ENCODE measurements around the gene NOX1.
"Not testable (repeated sequence)": the region's sequence is repeated elsewhere in the genome, so short reads cannot be mapped to it uniquely, and the experiment has no call there.

NOX1 gene

DNA sequence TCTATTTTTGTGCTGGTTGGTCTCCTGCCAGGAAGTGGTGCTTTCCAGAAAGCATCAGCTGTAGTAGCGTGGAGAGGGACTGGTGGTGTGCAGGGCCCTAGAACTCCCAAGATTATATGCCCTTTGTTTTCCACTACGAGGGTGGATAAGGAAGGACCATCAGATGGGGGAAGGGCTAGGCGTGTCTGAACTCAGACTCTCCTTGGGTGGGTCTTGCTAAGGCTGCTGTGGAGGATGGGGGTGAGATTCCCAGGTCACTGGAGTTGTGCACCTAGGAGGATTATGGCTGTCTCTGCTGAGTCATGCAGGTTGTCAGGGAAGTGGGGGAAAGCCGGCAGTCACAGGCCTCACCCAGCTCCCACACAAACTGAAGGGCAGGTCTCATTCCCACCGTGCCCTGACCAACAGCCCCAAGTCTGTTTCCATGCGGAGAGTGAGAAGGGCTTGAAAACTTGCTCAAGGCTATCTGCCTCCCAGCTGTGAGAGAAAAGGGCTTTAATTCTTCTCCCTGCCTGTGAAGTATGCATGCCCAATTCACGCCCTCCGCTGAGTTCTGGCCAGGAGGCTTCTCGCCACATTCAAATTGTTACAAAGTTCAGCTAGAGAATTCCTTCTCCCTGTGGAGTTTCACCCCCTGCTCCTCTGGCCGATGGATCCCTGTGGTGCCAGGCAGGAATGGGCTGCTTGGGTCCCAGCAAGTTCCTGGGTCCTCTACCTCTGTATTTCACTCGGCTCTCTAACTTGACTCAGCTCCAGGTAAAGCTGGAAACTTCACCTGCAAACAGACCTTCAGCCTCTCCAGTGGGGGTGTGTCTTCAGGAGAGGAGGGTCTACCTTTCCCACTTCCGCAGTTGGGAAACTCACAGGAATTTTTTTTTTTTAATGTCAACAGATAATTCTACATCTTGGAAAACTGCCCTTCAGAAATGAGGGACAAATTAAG is 61.7 kb downstream of the NOX1 start:
- Histone ChIP-seq H3K36me3 (replicated peaks; ENCODE audit: low read depth, low read length) (no peaks in the 10 kb centered on the region), H3K27ac (ENCODE audit: low read length) (no peak overlapping the region), H3K4me2 (ENCODE audit: low read length) (no peak overlapping the region), H3K9me3 (ENCODE audit: insufficient read depth, low read length) (no peaks in the 10 kb centered on the region), H3K79me2 (ENCODE audit: low read length) (no peaks in the 10 kb centered on the region), H4K20me1 (ENCODE audit: insufficient read depth, low read length) (no peaks in the 10 kb centered on the region), H2AFZ (ENCODE audit: low read depth, low read length) (no peak overlapping the region), H3K4me1 (ENCODE audit: low read length) (peaks cover 4% of the 10 kb centered on the region), H3K9ac (ENCODE audit: low read length) (no peak overlapping the region), H3K27me3 (ENCODE audit: low read depth, low read length) (no peaks in the 10 kb centered on the region), H3K4me3 (ENCODE audit: low read length) (no peak overlapping the region)
- TF ChIP-seq, protein P1, sequence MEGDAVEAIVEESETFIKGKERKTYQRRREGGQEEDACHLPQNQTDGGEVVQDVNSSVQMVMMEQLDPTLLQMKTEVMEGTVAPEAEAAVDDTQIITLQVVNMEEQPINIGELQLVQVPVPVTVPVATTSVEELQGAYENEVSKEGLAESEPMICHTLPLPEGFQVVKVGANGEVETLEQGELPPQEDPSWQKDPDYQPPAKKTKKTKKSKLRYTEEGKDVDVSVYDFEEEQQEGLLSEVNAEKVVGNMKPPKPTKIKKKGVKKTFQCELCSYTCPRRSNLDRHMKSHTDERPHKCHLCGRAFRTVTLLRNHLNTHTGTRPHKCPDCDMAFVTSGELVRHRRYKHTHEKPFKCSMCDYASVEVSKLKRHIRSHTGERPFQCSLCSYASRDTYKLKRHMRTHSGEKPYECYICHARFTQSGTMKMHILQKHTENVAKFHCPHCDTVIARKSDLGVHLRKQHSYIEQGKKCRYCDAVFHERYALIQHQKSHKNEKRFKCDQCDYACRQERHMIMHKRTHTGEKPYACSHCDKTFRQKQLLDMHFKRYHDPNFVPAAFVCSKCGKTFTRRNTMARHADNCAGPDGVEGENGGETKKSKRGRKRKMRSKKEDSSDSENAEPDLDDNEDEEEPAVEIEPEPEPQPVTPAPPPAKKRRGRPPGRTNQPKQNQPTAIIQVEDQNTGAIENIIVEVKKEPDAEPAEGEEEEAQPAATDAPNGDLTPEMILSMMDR (IDR thresholded peaks at IDR 0.05; ENCODE audit: low read depth, low read length): no peak
- TF ChIP-seq EZH2phosphoT487 (IDR thresholded peaks at IDR 0.05; ENCODE audit: low read depth): no peak

DNA sequence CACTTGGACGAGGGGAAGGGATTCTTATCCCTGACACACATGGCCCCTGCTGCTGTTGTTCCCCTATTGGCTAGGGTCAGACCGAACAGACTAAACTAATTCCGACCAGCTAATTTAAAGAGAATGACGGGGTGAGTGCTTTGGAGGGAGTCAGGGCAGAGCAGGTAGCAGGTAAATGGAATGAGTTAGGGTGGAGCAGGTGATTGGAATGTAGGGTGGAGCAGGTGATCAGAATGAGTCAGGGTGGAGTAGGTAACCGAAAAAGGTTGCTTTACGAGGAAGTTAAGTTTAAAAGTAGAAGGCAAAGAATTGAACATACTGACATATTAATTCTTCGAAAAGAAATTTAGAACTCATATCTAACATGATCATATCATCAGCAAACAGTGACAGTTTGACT is 65.9 kb downstream of the NOX1 start:
- not testable (repeated sequence) for H3K27me3 ChIP-seq (ENCODE audit: low read depth, low read length); H3K79me2 ChIP-seq (ENCODE audit: low read length); H2AFZ ChIP-seq (ENCODE audit: low read depth, low read length); H3K4me2 ChIP-seq (ENCODE audit: low read length); H3K4me3 ChIP-seq (ENCODE audit: low read length); H3K9ac ChIP-seq (ENCODE audit: low read length); H3K27ac ChIP-seq (ENCODE audit: low read length); H4K20me1 ChIP-seq (ENCODE audit: insufficient read depth, low read length); H3K4me1 ChIP-seq (ENCODE audit: low read length); H3K9me3 ChIP-seq (ENCODE audit: insufficient read depth, low read length); H3K36me3 ChIP-seq (replicated peaks; ENCODE audit: low read depth, low read length)

DNA sequence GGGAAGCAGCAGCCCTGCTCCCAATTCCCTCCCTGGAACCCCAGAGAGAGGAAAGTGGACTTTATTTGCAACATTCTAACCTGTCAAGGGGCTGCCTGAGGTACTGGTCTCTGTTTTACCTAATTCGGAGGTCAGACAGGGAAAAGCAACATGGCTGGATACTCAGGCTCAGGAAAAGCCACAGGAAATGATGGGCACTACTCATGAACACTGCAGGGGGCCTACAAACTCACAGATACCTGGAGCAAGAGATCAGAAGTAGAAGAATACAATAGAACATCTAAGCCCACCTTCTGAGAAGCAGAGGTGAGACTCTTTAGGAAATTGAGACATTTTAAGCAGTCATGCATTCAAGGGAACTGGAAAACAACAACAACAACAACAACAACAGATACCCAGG is 69.4 kb downstream of the NOX1 start:
- no peak overlapping the region for H2AFZ ChIP-seq (ENCODE audit: low read depth, low read length)
- H3K27ac ChIP-seq (ENCODE audit: low read length): no peak overlapping the region

DNA sequence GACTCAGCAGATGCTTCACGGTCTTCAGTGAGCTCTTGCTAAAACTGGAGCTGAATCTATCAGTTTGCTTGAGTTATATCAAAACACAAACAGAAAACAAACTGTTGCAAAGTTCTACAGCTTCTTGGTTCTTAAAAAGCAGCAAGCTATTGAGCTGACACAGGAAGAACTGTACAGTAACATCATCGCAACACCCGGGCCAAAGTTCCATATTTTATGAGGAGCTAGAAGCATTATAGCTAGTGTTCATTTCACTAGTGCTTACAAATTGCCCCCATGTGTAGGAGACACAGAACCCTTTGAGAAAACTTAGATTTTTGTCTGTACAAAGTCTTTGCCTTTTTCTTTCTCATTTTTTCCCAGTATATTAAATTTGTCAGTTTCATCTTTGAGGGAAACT is 71.3 kb downstream of the NOX1 start:
- no peaks in the 10 kb centered on the region for H3K79me2 ChIP-seq (ENCODE audit: low read length)
- no peaks in the 10 kb centered on the region for H3K36me3 ChIP-seq (replicated peaks; ENCODE audit: low read depth, low read length)
- H4K20me1 ChIP-seq (ENCODE audit: insufficient read depth, low read length): no peaks in the 10 kb centered on the region
- H3K4me2 ChIP-seq (ENCODE audit: low read length): no peak overlapping the region
- H3K27ac ChIP-seq (ENCODE audit: low read length): no peak overlapping the region
- H3K9ac ChIP-seq (ENCODE audit: low read length): no peak overlapping the region
- H3K4me1 ChIP-seq (ENCODE audit: low read length): no peaks in the 10 kb centered on the region
- no peak overlapping the region for H3K4me3 ChIP-seq (ENCODE audit: low read length)
- no peak for TF ChIP-seq EZH2phosphoT487 (IDR thresholded peaks at IDR 0.05; ENCODE audit: low read depth)
- TF ChIP-seq, protein P1 (IDR thresholded peaks at IDR 0.05; ENCODE audit: low read depth, low read length): no peak
- H3K9me3 ChIP-seq (ENCODE audit: insufficient read depth, low read length): no peaks in the 10 kb centered on the region
- no peaks in the 10 kb centered on the region for H3K27me3 ChIP-seq (ENCODE audit: low read depth, low read length)
- H2AFZ ChIP-seq (ENCODE audit: low read depth, low read length): no peak overlapping the region

More for the DNA sequence above, 69.4 kb downstream of the NOX1 start:
- Histone ChIP-seq H3K36me3 (replicated peaks; ENCODE audit: low read depth, low read length) (no peaks in the 10 kb centered on the region), H3K9me3 (ENCODE audit: insufficient read depth, low read length) (no peaks in the 10 kb centered on the region), H4K20me1 (ENCODE audit: insufficient read depth, low read length) (no peaks in the 10 kb centered on the region), H3K9ac (ENCODE audit: low read length) (no peak overlapping the region), H3K4me1 (ENCODE audit: low read length) (no peaks in the 10 kb centered on the region), H3K4me2 (ENCODE audit: low read length) (no peak overlapping the region), H3K4me3 (ENCODE audit: low read length) (no peak overlapping the region), H3K27me3 (ENCODE audit: low read depth, low read length) (no peaks in the 10 kb centered on the region), H3K79me2 (ENCODE audit: low read length) (no peaks in the 10 kb centered on the region)
- TF ChIP-seq, protein P1 (IDR thresholded peaks at IDR 0.05; ENCODE audit: low read depth, low read length): no peak
- no peak for TF ChIP-seq EZH2phosphoT487 (IDR thresholded peaks at IDR 0.05; ENCODE audit: low read depth)

Measured in OCI-LY3 (cell line).